Esophagus muscularis mucosa (tissue), 4 donors: ENCODE results near the gene SH3BGRL2.
A peak's percentile ranks its signal among the peaks of the same experiment; 100 is the strongest.

Experiments
- EP300 ChIP-seq: sonication (generic); formaldehyde crosslinking; IDR thresholded peaks from one replicate; pipeline ENCODE4 v1.6.1; 2017; ENCODE audit warnings: antibody characterized with exemption
- POLR2A ChIP-seq: fragments of 450-650 bp; IDR thresholded peaks from one replicate; pipeline ENCODE4 v1.6.1; 2017; ENCODE audit warnings: antibody characterized with exemption, moderate library complexity, mild to moderate bottlenecking, low read depth
- TF ChIP-seq, protein P1 (sequence below), 3 experiments: fragments of 200-600 bp in 2 of 3; fragments of 450-650 bp in 1 of 3; sonication (generic) in 2 of 3; IDR thresholded peaks; one replicate each; pipeline ENCODE4 v1.5.1; 2017 to 2019; ENCODE audit warnings: antibody characterized with exemption in 3 of 3, mild to moderate bottlenecking in 2 of 3, moderate library complexity in 1 of 3

DNA sequence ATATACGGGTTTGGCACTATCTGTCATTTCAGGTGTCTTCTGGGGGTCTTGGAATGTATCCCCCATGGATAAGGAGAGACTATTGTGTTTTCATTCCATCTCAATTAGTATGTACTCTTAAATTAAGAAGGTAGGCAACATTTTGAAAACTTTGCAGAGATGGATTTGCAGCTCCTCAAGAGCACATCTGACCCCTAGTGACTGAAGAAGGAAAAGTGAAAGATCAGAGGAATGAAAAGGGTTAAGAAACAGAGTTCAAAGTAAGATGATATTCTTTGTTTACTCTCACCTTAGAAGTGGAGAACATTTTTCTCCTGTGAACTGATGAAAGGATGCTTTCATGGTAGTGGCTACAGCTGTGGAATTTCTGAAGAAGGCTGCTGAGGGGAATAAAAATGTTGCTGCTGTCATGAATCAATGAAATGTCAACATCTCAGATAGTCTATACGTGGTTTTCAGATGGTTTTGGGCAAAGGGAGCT, 41.5 kb downstream of the SH3BGRL2 start:
- TF ChIP-seq, protein P1, sequence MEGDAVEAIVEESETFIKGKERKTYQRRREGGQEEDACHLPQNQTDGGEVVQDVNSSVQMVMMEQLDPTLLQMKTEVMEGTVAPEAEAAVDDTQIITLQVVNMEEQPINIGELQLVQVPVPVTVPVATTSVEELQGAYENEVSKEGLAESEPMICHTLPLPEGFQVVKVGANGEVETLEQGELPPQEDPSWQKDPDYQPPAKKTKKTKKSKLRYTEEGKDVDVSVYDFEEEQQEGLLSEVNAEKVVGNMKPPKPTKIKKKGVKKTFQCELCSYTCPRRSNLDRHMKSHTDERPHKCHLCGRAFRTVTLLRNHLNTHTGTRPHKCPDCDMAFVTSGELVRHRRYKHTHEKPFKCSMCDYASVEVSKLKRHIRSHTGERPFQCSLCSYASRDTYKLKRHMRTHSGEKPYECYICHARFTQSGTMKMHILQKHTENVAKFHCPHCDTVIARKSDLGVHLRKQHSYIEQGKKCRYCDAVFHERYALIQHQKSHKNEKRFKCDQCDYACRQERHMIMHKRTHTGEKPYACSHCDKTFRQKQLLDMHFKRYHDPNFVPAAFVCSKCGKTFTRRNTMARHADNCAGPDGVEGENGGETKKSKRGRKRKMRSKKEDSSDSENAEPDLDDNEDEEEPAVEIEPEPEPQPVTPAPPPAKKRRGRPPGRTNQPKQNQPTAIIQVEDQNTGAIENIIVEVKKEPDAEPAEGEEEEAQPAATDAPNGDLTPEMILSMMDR (IDR thresholded peaks at IDR 0.05), result peak; percentile 10 to 42 (median 34)
- no peak for TF ChIP-seq POLR2A
- TF ChIP-seq EP300, result no peak
